Measurements from ENCODE around the gene HIC1.

Gene HIC1

DNA sequence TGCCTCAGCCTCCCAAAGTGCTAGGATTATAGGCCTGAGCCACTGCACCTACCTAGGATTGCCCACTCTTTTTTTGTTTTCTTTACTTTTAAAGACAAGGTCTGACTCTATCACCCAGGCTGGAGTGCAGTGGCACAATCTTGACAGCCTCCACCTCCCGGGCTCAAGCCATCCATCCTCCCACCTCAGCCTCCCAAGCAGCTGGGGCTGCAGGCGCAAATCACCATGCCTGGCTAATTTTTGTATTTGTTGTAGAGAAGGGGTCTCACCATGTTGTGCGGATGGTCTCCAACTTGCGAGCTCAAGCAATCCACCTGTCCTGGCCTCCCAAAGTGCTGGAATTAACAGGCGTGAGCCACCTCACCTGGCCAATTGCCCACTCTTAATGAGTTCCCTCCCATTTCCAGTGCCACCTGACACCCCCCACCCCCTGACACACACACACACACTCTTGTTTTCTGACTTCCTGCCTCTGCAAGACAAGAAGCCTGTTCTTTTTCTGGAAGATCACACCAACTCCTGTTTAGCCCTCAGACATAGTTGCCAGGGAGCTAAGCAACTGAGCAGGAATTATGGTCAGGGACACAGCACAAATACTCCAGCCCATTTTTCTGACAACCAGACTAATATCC is 10.5 kb upstream of the HIC1 start:
- DNase-seq: no peak
- no peak for ATAC-seq

- ATAC-seq: no peak
Observed at GRCh38 chr17:2047590-2047989, 7.3 kb upstream of the HIC1 start.

DNA sequence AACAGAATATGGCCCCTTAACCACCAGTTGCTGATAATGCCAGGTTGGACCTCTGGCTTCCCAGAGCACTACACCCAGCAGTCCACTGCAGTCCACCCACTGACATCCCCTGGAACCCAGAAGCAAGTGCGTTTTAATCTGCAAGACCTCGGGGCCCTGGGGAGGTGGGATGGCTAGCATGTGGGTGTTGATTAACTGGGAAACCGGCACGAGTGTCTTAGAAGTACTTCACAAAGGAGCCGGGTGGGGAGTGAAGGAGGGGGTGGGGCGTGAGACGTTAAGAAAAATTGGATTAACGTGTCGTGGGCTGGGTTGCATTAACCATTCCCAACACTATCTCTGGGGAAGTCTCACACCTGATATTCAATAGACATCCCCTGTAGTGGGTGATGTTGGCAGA is 6.1 kb upstream of the HIC1 start:
- ATAC-seq (no peak), DNase-seq (no peak)

More at GRCh38 chr17:2047590-2047989, 7.3 kb upstream of the HIC1 start:
- no peak for DNase-seq

DNA sequence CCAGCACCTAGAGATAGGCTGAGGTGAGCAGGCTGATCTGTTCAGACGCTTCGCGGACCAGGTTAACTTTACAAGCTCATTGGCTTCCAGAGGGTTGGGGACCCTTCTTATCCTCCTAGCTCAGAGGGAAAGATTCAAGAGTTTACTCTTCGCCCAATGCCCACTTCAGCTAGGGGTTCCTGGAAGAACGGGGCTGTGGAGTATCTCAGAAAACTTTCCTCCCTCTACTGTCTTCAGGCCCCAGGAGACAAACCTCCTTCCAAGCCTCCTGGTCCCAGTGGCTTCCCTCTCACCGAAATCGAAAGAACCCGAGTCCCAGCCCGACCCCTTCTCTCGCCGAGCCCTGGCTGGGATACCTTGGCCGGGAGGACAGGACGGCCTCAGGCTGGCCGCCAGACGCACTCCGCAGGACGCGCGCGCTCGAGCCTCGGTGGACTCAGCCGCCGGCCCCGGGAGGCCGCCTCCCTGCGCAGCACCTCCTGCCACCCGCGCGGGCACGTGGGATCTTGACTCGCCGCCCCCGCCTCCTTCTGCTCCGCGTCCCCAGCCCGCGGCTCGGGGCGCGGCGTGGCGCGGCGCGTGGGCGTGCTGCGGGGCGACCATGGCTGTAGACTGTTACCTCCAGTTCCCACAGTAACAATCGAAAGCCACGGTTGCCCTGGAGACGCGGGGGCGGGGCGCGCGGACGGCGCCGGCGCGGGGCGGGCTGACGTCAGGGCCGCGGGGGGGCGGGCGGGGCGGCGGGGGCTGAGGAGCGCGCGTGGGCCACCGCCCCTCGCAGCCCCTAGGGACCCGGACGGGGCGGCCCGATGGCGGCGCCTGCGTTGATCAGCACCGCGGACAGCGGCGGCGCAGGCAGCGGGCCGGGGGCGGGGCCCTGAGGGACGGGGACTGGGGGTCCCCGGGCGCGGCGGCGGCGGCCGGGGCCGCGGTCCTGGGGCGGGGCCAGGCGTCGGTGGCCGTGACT is 5.3 kb upstream of the HIC1 start:
- peak; percentile 90 for DNase-seq
- peak; percentile 41 for ATAC-seq

DNA sequence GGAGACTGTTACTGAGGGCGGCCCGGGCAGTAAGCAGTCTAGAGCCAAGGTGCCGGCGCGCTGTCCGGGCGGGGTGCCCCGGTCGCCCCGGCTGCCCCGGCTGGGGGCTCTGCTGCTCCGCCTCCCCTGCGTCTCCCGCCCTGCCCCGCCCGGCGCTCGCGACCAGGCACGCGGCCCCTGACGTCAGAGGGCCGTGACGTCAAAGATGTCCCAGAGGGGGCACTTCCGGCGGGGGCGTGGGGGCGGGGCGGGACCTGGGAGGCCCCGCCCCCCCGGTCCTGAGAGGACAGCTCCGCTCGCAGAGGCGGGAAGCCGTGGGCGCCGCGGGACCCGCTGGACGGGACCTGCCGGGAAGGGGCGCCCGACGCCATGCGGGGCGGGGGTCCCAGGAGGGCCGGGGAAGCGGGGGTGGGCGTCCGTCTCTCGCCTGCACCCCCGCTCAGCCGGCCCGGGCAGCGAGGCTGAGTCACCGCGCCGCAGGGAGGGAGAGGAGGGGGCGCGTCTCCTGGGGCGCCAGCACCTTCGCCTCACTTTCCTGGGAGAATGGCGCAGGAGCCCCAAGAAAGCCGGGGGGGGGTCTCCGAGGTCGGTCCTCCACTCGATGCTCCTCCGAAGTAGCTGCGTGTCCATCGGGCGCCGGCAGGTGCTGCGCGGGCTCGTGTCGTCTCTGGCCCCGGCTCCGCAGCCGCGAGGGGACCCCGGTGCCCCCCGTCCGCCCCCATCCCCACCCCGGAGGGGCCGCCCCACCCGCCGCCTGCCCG is 4.4 kb upstream of the HIC1 start:
- peak; percentile 6 for ATAC-seq
- peak; percentile 82 for DNase-seq

DNA sequence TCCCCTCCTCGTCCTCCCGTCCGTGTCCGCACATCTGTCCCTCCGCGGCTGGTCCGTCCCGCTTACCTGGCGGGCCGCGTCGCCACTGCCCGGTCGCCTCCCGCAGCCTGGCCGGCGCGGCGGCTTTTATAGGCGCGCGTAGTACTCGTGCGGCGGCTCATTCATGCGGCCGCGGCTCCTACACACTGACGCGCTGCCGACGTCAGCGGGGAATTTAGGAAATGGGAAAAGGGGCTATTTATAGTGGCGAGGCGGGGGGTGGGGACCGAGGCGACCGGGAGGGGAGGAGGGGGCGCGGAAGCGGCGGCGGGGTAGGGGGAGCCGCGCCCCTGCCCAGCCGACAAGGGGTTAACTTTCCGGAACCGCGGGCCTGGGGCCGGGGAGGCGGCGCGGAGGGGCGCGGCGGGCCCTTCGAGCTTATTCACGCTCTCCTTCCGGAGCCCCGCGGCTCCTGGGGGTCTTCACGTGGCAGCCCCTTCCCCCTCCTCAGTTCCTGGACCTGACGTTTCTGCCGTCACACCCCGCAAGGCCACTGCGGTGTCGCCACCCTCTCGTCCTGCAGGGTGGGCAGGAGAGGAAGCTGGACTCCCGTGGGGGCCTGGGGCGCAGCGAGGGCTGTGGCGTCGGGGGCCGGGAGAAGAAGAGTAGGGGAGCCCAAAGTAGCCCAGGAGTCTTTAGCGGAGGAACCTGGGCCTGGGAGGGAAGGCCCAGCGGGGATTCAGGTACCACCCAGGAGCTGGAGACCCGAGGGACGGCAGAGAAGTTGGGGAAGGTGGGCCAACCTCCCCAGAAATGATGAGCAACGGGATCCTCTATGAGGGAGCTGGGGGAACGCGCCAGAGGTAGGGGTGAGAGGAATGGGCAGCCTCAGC is 3.6 kb upstream of the HIC1 start:
- ATAC-seq (no peak), DNase-seq (peak; percentile 35)

GRCh38 chr17:2051933-2052559 is 2.9 kb upstream of the HIC1 start:
- ATAC-seq (no peak), DNase-seq (no peak)

DNA sequence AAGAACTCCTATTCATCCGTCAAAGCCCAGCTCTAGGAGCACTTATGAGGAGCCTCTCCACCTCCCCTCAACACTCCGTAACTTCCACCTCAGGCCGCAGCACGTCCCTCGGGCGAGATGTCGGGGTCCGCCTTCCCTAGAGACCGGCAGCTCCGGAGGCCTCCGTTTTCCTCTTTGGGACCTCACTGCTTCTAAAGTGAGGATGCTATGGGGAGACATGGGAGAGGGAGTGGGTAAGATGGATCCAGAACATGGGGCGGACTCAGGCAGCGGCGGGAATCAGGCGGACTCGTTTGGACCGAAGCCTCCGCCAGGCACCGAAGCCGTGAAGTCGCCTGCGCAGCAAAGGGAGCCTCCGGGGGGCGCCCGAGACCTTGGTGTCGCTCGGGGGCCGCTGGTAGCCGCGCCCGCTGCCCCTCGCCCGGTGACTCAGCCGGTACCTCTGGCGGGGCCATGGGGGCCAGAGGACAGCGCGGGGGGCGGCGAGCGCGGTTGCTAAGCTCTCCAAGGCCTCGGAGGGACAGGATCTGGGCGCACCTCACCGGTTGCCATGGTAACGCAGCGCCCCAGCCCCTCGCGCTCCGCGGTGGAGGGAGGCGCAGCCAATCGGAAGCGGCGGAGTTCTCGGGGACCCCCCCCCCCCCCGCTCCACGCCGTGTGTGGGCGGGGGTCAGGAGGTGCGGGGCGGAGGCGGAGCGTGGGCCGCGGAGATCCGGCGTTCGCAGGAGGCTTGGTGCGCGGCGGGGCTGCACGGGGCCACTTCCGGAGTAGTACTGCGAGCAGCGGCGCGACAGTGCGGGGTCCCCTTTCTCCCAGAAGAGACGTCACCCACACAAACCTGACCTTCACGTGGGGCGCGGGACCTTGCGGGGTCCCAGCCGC is 1.3 kb upstream of the HIC1 start:
- DNase-seq: peak; percentile 88
- ATAC-seq: peak; percentile 21

DNA sequence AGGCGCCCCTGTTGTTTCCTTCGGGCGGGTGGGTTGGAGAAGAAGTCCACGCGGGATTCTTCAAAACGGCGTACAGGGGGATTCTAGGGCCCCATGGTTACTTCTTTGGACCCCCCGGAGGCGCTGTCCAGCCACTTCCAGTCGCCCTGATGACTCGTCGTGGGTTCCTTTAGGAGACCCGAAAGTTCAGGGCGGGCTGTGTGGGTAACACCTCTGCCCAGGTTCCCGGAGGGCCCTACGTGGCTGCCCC is 716 bp upstream of the HIC1 start:
- ATAC-seq (no peak), DNase-seq (peak; percentile 65)

- peak; percentile 54 for DNase-seq
- ATAC-seq: no peak
Observed at GRCh38 chr17:2055292-2056205, 646 bp downstream of the HIC1 start.

- ATAC-seq: no peak
- peak; percentile 45 for DNase-seq
Observed at GRCh38 chr17:2056206-2057174, 1.6 kb downstream of the HIC1 start.

DNA sequence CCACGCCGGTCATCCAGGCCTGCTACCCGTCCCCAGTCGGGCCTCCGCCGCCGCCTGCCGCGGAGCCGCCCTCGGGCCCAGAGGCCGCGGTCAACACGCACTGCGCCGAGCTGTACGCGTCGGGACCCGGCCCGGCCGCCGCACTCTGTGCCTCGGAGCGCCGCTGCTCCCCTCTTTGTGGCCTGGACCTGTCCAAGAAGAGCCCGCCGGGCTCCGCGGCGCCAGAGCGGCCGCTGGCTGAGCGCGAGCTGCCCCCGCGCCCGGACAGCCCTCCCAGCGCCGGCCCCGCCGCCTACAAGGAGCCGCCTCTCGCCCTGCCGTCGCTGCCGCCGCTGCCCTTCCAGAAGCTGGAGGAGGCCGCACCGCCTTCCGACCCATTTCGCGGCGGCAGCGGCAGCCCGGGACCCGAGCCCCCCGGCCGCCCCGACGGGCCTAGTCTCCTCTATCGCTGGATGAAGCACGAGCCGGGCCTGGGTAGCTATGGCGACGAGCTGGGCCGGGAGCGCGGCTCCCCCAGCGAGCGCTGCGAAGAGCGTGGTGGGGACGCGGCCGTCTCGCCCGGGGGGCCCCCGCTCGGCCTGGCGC is 2.4 kb downstream of the HIC1 start:
- no peak for DNase-seq

DNA sequence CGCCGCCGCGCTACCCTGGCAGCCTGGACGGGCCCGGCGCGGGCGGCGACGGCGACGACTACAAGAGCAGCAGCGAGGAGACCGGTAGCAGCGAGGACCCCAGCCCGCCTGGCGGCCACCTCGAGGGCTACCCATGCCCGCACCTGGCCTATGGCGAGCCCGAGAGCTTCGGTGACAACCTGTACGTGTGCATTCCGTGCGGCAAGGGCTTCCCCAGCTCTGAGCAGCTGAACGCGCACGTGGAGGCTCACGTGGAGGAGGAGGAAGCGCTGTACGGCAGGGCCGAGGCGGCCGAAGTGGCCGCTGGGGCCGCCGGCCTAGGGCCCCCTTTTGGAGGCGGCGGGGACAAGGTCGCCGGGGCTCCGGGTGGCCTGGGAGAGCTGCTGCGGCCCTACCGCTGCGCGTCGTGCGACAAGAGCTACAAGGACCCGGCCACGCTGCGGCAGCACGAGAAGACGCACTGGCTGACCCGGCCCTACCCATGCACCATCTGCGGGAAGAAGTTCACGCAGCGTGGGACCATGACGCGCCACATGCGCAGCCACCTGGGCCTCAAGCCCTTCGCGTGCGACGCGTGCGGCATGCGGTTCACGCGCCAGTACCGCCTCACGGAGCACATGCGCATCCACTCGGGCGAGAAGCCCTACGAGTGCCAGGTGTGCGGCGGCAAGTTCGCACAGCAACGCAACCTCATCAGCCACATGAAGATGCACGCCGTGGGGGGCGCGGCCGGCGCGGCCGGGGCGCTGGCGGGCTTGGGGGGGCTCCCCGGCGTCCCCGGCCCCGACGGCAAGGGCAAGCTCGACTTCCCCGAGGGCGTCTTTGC is 3.1 kb downstream of the HIC1 start:
- ATAC-seq (no peak), DNase-seq (peak; percentile 29)

More for the DNA sequence above, 2.4 kb downstream of the HIC1 start:
- no peak for ATAC-seq

GRCh38 chr17:2058586-2059546 is 4.0 kb downstream of the HIC1 start:
- no peak for ATAC-seq
- peak; percentile 83 for DNase-seq

GRCh38 chr17:2059547-2060384 is 4.9 kb downstream of the HIC1 start:
- DNase-seq (no peak), ATAC-seq (no peak)
